GM18520 (cell line): Measurements from ENCODE around the gene RYR3.

Source experiments
- ATAC-seq: cut with Tn5 transposase; IDR thresholded peaks from one replicate; pipeline ENCODE4 v1.9.1; 2021; ENCODE audit not compliant: unreplicated experiment

The RYR3 gene

GRCh38 chr15:33310481-33311311 lies at the start of gene RYR3:
Gene RYR3, plus strand, starts transcription at chr15:33310967. Its CDS starts 79 bp downstream, at chr15:33311046.
- no peak for ATAC-seq

- no peak for ATAC-seq
Observed at GRCh38 chr15:33262306-33262705, 48.5 kb upstream of the RYR3 start.

- no peak for ATAC-seq
Observed at GRCh38 chr15:33277689-33278088, 33.1 kb upstream of the RYR3 start.

DNA sequence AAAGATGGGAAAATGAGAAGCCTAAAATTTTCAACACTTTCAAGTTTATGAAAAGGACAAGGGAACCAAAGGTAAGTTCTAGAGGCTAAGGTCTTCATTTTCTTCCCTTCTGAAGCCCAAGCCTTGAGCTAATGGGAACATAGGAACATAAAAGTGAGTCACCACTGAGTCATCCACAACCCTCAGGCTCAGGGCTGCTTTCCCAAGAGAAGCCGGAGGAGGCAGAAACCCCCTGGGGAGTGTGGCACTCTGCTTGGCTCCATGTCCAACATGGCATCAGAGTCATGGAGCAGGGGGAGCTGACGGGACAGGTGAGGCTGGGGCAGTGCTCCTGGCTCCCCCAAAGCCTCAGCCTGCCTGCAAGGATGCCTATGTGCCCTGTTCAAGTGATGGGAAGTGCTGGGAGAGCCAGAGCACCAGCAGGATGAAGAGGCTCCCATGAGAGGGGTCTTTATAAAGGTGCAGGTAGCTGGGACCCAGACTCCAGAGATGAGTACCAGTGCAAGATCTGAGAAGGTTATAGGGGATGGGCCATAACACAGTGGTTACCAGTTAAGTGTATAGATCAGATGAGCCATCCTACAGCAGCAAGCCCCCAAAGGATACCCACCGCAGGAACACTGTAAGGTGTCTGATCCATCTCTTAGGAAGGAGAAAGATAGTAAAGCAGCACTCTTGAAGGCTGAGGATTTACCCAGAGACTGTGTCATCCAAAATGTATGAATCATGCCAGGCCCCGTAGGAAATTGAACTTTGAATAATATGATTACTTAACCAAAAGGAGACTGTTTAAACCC lies 31.8 kb upstream of the RYR3 start:
- ATAC-seq, result no peak

DNA sequence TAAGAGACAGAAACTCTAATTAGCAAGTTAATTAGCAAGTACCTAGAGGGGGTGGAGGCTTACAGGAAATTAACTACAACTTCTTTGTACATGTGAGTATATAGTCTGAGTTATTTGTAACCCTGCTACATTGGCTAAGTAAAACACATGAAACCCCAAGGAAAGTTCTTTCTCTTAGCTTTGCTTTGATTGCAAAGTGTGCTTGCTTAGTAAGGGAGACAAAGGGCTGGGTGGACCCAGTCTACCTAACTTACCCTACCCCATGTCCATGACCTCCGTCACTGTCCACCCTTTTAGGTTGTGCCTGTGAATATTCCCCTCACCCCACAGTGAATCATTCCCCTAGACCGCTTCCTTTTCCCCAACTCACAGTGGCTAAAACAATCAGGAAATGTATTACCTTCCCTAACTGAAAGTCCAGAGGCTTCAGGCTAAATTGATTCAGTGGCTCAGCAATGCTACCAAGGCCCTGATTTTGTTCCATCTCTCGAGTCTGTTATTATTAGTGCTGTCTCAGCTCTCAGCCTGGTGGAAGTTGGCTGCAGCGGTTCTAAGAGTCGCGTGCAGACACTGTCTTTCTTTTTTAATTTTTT lies 31.1 kb upstream of the RYR3 start:
- no peak for ATAC-seq

- ATAC-seq, result no peak
Observed at GRCh38 chr15:33282226-33283020, 28.3 kb upstream of the RYR3 start.

DNA sequence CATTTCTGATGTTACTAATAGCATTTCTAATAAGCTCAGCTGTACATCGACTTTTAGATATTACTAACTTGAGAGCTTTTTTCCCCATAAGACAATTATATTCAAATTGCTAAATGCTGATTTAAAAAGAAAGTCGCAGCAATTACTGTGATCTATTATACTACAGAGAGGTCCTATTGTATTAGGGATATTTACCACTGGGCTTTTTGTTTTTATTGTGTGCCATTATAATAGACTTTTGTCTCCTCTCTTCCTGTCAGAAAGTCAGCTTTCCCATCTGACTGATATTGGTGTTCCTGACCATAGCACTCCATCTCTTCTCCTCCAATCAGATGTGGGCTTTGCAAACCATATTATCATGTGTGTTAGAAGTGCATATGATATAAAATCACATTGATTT lies 27.2 kb upstream of the RYR3 start:
- ATAC-seq, result no peak

GRCh38 chr15:33284336-33284735 lies 26.4 kb upstream of the RYR3 start:
- ATAC-seq, result no peak

GRCh38 chr15:33292717-33293307 lies 18.0 kb upstream of the RYR3 start:
- no peak for ATAC-seq

DNA sequence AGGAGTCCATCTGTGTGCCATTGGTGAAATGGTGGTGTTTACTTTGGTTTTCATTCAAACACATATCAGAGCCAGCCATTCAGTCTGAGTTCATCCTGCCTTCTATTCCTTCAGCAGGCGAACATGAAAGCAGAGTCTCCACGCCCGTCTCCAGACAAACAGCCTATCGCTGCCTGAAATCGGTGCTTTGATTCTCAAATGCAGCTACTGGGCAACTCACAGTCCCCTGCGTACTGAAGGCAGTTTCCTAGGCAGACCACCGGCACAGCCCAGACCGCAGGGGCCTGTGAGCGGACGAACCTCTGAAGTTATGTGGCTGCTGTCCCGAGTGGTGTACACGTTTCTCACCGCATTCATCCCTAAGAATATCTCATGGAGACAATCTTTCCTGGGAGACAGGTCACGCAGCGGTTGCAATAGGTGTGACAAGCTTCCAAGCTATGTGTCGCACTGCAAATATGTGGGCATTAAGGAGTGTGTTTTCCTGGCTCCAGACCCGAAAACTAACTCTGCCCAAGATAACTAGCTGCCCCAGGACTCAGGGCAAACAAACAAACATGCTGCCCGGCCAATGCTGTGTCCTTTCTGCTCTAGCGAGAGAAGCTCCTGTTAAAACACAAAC lies 16.9 kb upstream of the RYR3 start:
- no peak for ATAC-seq

DNA sequence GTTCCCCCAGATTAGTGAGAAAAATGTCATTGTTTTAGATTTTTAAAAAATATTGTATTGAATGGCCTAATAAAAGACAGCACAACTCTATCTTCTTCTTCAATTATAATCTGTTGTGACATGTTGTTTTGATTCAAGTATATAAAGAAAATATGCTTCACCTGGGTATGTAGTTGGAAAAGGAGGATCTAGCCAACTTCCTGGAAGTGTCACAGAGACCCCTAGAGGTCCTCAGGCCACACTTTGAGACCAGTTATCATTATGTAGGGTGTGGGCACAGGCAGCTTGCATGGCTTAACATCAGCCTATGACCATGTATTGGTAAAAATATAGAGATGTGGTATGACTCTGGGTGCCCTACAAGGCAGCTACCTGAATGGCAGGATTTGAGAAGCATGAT lies 14.7 kb upstream of the RYR3 start:
- ATAC-seq, result no peak

GRCh38 chr15:33296856-33297255 lies 13.9 kb upstream of the RYR3 start:
- no peak for ATAC-seq

GRCh38 chr15:33298631-33299030 lies 12.1 kb upstream of the RYR3 start:
- no peak for ATAC-seq

- ATAC-seq, result no peak
Observed at GRCh38 chr15:33304924-33305323, 5.8 kb upstream of the RYR3 start.

- ATAC-seq, result no peak
Observed at GRCh38 chr15:33309602-33310276, 1.0 kb upstream of the RYR3 start.

DNA sequence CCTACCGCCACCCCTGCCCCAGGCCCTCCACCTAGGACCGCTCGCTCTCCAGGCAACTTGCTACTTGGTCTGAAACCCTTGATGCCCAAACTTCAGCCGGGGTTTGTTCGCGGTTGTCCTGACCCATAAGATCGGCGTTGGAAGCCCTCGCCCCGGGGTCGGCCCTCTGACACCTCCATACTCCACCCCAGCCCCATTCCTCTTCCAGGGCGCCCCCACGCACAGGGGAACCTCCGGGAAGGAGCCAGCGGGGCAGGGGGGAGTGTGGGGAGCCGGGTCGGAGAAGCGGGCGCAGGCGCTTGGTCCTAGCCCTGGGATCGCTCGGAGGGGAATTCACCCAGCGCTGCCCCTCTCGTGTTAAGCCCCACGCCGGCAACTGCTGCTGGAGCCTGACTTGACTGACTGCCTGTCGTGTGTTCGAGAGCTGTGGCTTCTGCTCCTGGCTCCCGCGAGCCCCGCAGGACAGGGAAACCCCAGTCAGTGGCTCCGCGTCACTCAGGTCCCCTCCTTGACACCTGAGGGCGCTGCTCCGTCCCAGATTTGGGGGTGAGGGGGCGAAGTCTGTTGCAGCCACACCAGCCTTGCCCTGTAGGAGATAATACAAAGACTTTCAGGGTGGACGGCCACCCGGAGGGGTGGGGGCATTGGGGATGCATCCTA lies 675 bp downstream of the RYR3 start:
- no peak for ATAC-seq

GRCh38 chr15:33313491-33313890 lies 2.7 kb downstream of the RYR3 start:
- ATAC-seq, result no peak

GRCh38 chr15:33314069-33314468 lies 3.3 kb downstream of the RYR3 start:
- no peak for ATAC-seq

- ATAC-seq, result no peak
Observed at GRCh38 chr15:33315044-33315443, 4.3 kb downstream of the RYR3 start.
